ENCODE data around the gene LYPD6.
A peak's percentile ranks its signal among the peaks of the same experiment; 100 is the strongest.

GRCh38 chr2:149329068-149329467, 1.3 kb upstream of the LYPD6 start:
- TF ChIP-seq JUND (IDR thresholded peaks at IDR 0.05) = no peak
- peak; percentile 31 for TF ChIP-seq CTCF (IDR thresholded peaks at IDR 0.05; ENCODE audit: low read depth, low read length, missing input control)
- no peak for TF ChIP-seq REST (IDR thresholded peaks at IDR 0.05)
- no peak for TF ChIP-seq TAF1 (conservative IDR thresholded peaks at IDR 0.05)
- TF ChIP-seq MAX (IDR thresholded peaks at IDR 0.05) = no peak
- TF ChIP-seq YY1 (IDR thresholded peaks at IDR 0.05) = no peak
- TF ChIP-seq SP1 (IDR thresholded peaks at IDR 0.05) = no peak
- TF ChIP-seq GABPA (IDR thresholded peaks at IDR 0.05 in 1 of 2, conservative IDR thresholded peaks at IDR 0.05 in 1 of 2) = no peak
- no peak for TF ChIP-seq RAD21 (IDR thresholded peaks at IDR 0.05)
- no peak for TF ChIP-seq EGR1 (IDR thresholded peaks at IDR 0.05; ENCODE audit: low read depth in 2 of 2)

All from liver (tissue), 3 donors.